22Rv1 (cell line): ENCODE results near the gene NUTM2F.
"Not testable (repeated sequence)": the region's sequence is repeated elsewhere in the genome, so short reads cannot be mapped to it uniquely, and the experiment has no call there.

Experiments
- CTCF ChIP-seq: fragments of 450-650 bp; IDR thresholded peaks from 2 replicates; pipeline ENCODE4 v1.5.1; 2017; ENCODE audit warnings: mild to moderate bottlenecking
- ZFX ChIP-seq: fragments of 450-650 bp; IDR thresholded peaks from 2 replicates; pipeline ENCODE4 v1.6.1; 2017; ENCODE audit warnings: antibody characterized with exemption, borderline replicate concordance

DNA sequence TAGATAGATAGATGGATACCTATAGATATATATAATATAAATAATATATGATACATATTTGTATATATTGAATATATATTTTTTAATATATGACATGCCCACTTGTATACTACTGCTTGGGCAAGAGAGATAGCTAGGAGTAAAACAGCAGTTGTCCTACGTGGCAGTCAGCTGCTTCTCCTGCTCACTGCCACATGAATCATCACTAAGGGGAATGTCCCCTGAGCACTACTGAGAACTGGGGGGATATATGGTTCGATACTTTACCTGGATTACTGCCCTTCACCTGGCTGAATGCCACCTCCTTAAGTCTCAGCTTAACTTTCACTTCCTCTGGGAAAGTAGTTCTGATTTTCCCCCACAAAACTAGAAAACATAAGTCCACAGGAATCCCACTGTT lies 13.3 kb upstream of the NUTM2F start:
- not testable (repeated sequence) for TF ChIP-seq CTCF, ZFX
